CD8-positive, alpha-beta memory T cell (primary cell): ENCODE measurements around the gene SRSF12. TPM values are rescaled to one million over a fixed set of nuclear protein-coding genes. Genes with fewer than 3 reads are reported as not detected.

Source experiments
- polyA plus RNA-seq: library from polyadenylated mRNA; unstranded; fragments of 300-500 nt; fragmentation: Illumina TruSeq; gene quantifications from one replicate; pipeline ENCODE4 v1.2.3, GENCODE V29; 2021
- total RNA-seq, 2 experiments: library from RNA; stranded (reverse); gene quantifications; one replicate each; pipeline ENCODE4 v1.2.3, GENCODE V29; 2021

Gene SRSF12
- total and polyA plus RNA-seq, 3 experiments from 2014 or later: 0.23 to 0.81 (median 0.71) TPM

Other genes starting within 250 kb of the SRSF12 start
- 10 to 100 TPM; 20.7 to 22.3 TPM for gene RNGTT, start 154.5 kb downstream of the SRSF12 start, total RNA-seq
- 16.0 TPM for gene RNGTT, start 154.5 kb downstream of the SRSF12 start, polyA plus RNA-seq
- 10 to 100 TPM; 79.4 to 84.5 TPM for gene PNRC1, start 37.3 kb downstream of the SRSF12 start, total RNA-seq
- gene PNRC1, start 37.3 kb downstream of the SRSF12 start, polyA plus RNA-seq: 597 TPM
- 10 to 100 TPM; 17.6 to 18.7 TPM for gene PM20D2, start 28.0 kb upstream of the SRSF12 start, total RNA-seq
- 8.8 TPM for gene PM20D2, start 28.0 kb upstream of the SRSF12 start, polyA plus RNA-seq
- not detected for gene GABRR1, start 99.3 kb upstream of the SRSF12 start, total RNA-seq
- not detected for gene GABRR1, start 99.3 kb upstream of the SRSF12 start, polyA plus RNA-seq
- gene GABRR2, start 197.2 kb upstream of the SRSF12 start, total RNA-seq: under 1 TPM; 0.20 to 0.24 TPM
- gene GABRR2, start 197.2 kb upstream of the SRSF12 start, polyA plus RNA-seq: 0.16 TPM
- gene UBE2J1, start 234.7 kb upstream of the SRSF12 start, total RNA-seq: 10 to 100 TPM; 27.1 to 27.2 TPM
- 36.0 TPM for gene UBE2J1, start 234.7 kb upstream of the SRSF12 start, polyA plus RNA-seq